Measurements from ENCODE around the gene NXNL1.
"Not testable (repeated sequence)": the region's sequence is repeated elsewhere in the genome, so short reads cannot be mapped to it uniquely, and the experiment has no call there.

Gene NXNL1, protein sequence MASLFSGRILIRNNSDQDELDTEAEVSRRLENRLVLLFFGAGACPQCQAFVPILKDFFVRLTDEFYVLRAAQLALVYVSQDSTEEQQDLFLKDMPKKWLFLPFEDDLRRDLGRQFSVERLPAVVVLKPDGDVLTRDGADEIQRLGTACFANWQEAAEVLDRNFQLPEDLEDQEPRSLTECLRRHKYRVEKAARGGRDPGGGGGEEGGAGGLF

DNA sequence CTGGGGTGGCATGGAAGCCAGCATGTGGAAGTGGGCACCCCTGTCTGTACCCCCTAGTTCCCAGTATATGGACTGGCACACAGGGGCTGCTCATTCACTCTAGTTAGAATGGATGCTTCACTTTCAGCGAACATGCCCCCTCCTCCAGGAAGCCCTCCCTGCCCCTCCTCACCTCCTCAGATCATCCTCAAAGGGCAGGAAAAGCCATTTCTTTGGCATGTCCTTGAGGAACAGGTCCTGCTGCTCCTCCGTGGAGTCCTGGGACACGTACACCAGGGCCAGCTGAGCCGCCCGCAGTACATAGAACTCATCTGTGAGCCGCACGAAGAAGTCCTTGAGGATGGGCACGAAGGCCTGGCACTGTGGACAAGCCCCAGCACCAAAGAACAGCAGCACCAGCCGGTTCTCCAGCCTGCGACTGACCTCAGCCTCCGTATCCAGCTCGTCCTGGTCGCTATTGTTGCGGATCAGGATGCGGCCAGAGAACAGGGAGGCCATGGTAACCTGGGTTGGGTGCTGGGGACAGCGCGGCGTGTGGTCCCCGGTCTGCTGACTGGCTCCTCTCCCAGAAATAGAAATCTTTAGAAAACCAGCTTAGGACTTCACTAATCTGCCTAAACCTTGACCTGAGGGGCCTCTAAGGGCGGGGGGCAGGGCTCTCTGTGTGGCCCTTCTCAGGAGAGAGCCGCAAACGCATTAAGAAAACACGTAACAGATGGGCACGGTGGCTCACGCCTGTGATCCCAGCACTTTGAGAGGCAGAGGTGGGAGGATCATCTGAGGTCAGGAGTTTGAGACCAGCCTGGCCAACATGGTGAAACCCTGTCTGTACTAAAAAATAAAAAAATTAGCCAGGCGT is at the start of gene NXNL1:
NXNL1 (minus strand) TSS at position 555 of the 859 bp plus-strand sequence; CDS start at position 498, 57 bp downstream.
- no peak for DNase-seq (ENCODE audit: low read depth)

DNA sequence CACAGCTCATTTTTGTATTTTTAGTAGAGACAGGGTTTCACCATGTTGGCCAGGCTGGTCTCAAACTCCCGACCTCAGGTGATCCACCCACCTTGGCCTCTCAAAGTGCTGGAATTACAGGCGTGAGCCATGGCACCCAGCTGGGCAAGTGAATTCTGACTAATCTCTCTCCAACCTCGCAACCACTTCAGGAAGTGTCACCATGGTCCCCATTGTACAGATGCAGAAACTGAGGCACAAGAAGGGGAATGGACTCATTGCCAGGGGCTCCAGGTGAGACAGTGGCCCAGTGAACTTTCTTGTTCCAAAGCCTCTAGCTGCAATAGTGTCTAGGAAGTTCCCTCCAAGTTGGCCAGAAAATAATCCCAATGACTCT is 47.8 kb upstream of the NXNL1 start:
- not testable (repeated sequence) for DNase-seq (ENCODE audit: low read depth)

DNA sequence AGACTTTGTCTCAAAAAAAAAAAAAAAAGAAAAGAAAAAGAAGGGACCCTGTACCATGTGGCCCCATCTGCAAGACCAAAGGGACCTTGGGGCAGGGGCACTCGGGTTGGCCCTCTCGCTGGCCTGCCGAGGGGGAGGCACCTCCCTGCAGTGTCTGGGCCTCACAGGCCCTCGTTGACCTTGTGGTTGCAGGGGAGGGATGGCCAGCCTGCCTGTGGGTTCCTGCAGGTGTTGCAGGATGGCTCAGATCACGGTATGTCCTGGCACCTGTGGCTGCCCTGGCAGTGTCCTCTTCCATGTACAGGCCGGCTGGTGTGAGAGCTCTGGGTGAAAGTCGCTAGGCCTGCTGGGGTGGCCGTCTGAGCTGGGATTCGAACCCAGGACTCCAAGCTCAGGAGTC is 46.0 kb upstream of the NXNL1 start:
- DNase-seq (ENCODE audit: low read depth) = no peak

DNA sequence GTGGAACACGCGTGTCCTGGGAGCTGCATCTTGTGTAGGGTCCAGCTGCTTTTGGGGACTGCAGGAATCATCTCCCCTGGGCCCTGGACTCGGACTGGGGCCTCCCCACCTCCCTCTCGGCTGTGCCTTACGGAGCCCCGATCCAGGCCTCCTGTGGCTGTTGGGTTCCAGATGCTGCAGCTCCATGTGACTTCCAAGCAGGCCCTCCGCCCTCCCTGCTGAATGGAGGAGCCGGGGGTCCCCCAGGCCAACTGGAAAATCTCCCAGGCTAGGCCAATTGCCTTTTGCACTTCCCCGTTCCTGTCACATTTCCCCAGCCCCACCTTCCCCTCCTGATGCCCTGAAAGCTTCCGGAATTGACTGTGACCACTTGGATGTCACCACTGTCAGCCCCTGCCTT is 44.5 kb upstream of the NXNL1 start:
- DNase-seq (ENCODE audit: low read depth) = no peak

DNA sequence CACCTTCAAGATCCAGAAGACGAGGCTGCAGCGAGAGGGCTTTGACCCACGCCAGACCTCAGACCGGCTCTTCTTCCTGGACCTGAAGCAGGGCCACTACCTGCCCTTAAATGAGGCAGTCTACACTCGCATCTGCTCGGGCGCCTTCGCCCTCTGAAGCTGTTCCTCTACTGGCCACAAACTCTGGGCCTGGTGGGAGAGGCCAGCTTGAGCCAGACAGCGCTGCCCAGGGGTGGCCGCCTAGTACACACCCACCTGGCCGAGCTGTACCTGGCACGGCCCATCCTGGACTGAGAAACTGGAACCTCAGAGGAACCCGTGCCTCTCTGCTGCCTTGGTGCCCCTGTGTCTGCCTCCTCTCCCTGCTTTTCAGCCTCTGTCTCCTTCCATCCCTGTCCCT is 43.7 kb upstream of the NXNL1 start:
- no peak for DNase-seq (ENCODE audit: low read depth)

DNA sequence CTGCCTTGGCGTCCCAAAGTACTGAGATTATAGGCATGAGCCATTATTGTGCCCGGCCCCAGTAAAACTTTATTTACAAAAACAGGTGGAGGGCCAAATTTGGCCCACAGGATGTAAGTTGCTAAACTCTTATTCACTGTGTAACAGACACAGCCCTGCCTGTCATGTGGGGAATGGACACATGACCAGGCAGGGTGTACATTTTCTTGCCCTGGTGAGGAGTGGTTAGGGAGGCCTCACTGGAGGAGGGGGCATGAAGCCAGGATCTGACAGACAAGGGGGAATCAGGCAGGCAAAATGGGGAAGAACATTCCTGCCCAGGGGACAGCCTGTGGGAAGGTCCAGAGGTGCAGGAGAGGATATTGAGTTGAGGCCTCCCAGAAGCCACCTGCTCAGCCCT is 43.3 kb upstream of the NXNL1 start:
- no peak for DNase-seq (ENCODE audit: low read depth)

DNA sequence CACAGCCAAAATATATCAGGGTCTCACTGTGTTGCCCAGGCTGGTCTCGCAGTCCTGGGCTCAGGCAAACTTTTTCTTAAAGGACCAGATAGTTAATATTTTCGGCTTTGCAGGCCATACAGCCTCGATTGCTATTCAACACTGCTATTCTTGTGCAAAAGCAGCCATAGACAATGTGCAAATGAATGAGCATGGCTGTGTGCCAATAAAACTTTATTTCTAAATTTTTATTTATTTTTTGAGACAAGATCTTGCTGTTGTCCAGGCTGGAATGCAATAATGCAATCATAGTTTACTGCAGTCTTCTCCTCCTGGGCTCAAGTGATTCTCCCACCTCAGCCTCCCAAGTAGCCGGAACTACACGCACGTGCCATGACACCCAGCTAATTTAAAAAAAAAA is 42.5 kb upstream of the NXNL1 start:
- DNase-seq (ENCODE audit: low read depth) = no peak

DNA sequence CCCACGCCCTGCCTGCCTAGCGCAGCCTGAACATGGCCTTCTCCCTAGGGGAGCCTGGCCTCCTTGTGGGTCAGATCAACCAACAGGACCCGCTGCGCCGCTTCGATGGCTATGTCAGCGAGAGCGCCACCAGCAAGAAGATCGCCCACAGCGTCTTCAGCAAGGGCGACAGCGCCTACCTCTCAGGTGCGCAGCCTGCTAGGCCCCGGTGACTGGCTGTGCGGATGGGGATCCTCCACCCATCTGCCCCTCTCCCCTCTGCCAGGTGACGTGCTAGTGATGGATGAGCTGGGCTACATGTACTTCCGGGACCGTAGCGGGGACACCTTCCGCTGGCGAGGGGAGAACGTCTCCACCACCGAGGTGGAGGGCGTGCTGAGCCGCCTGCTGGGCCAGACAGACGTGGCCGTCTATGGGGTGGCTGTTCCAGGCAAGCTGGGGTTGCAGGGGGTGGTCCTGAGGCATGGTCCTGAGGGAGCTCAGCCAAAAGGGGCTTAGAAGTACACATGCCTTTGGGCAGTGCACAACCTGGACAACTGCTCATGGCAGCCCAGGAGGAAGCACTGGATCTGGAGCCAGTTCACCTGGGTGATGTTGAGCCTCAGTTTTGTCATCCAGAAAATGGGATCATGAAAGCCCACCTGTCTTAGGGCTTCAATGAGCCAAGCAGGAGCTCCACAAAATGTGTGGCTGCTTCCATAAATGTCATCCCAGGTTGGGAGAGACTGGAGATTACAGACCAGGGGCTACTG is 39.9 kb upstream of the NXNL1 start:
- DNase-seq (ENCODE audit: low read depth) = no peak

DNA sequence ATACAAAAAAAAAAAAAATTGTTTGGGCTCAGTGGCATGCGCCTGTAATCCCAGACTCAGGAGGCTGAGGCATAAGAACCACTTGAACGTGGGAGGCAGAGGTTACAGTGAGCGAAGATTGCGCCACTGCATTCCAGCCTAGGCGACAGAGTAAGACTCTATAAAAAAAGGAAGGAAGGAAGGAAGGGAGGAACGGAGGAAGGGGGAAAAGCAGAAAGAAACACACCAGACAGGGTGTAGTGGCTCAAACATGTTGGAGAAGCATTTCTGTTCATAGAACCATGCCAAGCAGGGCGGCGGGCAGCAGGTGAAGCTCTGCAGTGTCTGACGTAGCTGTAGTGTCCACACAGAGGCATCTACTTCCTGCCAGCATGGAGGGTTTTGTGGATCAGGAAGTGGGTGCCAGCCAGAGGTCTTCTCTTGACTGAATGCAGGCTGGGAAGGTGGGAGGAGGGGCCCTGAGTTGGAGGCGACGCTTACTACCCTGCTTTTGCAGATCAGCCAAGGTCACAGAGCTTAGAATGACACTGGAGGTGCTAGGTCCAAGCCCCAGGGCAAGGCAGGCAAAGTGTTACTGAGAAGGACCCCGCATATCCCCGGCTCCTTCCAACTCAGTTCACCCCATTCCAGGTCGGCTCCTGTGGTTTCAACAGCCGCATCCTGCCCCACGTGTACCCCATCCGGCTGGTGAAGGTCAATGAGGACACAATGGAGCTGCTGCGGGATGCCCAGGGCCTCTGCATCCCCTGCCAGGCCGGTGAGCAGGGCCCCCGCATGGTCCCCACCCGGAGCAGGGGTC is 39.1 kb upstream of the NXNL1 start:
- peak; percentile 86 for DNase-seq (ENCODE audit: low read depth)

DNA sequence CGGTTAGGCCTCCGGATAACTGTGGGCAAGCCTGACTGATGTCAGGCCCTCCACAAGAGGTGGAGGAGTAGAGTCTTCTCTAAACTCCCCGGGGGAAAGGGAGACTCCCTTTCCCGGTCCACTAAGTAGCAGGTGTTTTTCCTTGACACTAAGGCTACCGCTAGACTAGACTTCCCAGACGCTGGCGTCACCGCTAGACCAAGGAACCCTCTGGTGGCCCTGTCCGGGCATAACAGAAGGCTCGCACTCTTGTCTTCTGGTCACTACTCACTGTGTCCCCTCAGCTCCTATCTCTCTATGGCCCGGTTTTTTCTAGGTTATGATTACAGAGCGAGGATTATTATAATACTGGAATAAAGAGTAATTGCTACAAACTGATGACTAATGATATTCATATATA is 38.3 kb upstream of the NXNL1 start:
- DNase-seq (ENCODE audit: low read depth) = not testable (repeated sequence)

DNA sequence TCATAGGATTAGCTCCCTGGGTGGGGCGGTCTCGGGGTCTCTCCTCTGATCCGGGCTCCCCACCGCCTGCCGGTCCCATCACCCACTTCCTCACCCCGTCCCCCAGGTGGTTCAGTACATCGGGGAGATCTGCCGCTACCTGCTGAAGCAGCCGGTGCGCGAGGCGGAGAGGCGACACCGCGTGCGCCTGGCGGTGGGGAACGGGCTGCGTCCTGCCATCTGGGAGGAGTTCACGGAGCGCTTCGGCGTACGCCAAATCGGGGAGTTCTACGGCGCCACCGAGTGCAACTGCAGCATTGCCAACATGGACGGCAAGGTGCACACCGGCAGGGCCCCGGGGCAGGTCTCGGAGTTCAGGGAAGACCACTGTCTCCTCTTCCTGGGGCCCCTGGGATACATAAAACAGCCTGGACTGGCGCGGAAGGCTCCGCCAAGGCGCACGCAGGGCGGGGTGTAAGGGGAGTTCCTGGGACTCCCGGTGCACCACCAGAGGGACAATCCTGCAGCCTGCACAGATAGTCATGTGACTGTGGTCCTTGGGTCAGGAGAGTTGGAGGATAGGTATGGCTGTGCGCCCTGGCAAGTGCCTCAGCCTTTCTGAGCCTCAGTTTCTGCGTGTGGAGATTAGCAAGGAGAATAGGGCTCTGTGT is 36.5 kb upstream of the NXNL1 start:
- DNase-seq (ENCODE audit: low read depth) = no peak

DNA sequence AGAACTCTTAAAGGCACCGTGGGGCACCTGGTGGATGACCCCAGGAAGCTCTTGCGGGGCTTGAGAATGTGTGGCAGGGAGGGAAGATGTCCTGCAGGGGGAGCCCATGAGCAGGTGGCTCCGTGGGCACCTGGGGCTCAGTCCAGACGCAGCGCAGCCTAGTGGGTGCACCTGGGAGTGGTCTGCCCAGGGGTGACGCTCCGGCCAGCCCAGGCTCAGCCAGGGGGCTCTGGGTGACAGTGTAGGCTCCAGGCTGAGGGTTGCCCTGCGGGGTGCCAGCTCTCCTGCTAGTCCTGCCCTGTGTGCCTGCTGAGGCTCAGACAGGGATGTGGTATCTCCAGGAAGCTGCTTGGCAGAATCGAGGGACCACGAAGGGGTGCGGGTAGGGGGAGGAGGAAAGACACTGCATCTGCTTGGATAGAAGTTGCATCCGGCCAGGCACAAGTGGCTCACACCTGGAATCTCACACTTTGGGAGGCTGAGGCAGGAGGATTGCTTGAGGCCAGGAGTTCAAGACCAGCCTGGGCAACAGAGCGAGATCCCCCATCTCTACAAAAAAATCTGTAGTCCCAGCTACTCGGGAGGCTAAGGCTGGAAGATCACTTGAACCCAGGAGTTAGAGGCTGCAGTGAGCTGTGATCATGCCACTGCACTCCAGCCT is 35.7 kb upstream of the NXNL1 start:
- DNase-seq (ENCODE audit: low read depth) = peak; percentile 66

DNA sequence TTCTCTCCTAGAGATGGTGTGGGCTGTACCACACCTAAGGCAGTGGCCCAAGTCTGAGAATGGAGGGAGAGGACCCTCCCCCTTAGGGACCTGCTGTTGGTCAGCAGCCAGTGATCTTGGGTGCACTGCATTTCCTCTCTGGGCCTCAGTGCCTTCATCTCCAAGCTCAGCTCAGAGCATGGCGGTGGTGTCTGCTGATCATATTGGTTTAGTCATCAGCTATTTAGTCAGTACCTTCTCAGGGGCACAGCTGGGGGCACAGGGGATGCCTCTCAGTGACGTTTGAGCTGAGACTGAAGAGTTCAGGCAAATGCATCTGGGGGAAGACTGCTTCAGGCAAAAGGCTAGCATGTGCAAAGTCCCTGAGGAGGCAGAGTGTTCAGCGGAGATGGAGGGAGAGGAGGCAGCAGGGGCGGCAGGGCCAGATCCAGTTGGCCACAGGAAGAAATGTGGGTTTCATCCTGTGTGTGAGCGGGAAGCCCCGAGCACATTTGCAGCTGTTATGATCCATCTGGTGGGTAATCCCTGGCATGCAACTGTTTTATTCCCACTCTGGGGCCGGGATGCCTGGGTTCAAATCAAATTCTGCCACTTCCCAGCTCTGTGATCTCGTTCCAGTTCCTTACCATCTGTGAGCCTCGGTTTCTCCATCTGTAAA is 35.0 kb upstream of the NXNL1 start:
- no peak for DNase-seq (ENCODE audit: low read depth)

DNA sequence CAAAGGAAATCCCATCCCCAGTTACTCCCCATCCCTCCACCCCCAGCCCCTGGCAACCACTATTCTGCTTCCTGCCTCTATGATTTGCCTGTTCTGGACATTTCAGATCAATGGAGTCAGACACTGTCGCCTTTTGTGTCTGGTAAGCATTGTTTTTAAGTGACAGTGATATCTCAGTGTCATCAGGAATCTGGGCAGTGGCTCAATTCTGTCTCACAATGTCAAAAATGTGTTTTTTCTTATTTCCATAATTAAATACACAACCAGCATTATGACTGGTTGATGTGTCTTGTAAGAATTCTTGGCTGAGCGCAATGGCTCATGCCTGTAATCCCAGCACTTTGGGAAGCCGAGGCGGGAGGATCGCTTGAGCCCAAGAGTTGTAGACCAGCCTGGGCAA is 30.6 kb upstream of the NXNL1 start:
- DNase-seq (ENCODE audit: low read depth) = peak; percentile 54

DNA sequence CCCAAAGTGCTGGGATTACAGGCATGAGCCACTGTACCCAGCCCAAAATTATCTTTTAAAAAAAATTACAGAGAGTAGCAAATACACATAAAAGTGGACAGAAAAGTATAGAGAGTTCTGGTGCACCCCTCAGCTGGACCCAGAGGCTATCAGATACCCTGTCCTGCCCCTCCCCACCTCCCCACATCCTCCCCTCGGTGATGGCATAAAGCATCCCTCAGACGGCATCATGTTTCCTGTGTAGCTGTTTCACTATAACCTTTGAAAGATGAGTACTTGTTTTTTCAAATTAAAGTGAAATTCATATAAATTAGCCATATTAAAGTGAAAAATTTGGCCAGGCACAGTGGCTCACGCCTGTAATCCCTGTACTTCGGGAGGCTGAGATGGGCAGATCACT is 29.7 kb upstream of the NXNL1 start:
- DNase-seq (ENCODE audit: low read depth) = no peak

DNA sequence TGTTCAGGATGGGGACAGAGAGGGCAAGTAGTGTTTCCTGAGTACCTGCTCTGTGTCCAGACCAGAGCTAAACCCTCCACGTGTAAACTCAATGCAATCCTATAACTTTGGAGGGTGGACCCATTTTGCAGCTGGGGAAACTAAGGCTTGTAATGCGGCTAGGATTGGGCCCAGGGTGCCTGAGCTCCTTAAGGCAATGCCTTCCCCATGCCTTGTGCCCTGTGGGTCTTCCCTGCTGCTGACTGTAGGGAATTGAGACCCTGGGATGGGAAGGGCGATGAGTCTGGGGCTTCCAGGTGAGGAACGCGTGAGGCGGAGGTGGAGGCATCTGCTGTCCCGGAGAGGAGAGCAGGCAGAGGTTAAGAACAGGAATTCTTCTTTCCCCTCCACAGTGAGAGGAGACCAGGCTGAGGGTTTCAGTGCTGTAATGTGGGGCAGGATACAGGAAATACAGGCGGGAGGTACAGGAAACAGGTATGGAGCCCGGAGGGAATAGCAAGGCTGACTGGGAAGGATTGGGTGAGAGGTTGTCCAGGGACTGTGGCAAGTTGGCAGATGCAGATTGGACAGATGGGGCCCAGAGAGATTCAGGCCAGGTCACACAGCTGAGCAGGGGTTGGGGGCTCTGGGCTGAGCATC is 28.8 kb upstream of the NXNL1 start:
- no peak for DNase-seq (ENCODE audit: low read depth)

DNA sequence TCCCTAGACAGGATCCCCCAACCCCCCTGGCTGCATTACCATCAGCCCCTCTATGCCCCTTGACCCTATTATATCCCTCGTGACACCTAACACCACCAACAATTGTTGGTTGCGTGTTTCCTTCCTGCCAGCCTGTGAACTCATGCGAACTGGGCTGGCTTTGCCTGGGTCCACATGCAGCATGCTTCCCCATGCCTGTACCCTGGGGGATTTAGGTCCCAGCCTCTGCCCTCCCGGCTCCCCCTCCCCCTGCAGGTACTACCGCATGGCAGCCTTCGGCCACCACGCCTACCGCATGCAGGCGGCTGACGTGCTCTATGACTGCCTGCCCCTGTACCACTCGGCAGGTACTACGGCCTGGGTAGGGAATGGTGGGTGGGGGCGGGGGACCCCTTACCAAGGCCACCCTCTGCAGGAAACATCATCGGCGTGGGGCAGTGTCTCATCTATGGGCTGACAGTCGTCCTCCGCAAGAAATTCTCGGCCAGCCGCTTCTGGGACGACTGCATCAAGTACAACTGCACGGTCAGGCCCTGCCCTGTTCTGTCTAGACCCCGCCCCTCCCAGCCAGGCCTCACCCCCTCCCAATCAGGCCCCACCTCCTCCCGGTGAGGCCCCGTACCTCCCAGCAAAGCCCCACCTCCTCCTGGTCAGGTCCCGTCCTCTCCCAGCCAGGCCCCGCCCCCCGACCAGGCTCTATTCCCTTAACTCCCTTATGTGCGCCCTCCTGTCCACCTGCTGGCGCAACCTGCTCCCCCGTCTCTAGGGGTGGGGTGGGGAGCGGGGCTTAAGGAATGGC is 28.1 kb upstream of the NXNL1 start:
- peak; percentile 46 for DNase-seq (ENCODE audit: low read depth)

DNA sequence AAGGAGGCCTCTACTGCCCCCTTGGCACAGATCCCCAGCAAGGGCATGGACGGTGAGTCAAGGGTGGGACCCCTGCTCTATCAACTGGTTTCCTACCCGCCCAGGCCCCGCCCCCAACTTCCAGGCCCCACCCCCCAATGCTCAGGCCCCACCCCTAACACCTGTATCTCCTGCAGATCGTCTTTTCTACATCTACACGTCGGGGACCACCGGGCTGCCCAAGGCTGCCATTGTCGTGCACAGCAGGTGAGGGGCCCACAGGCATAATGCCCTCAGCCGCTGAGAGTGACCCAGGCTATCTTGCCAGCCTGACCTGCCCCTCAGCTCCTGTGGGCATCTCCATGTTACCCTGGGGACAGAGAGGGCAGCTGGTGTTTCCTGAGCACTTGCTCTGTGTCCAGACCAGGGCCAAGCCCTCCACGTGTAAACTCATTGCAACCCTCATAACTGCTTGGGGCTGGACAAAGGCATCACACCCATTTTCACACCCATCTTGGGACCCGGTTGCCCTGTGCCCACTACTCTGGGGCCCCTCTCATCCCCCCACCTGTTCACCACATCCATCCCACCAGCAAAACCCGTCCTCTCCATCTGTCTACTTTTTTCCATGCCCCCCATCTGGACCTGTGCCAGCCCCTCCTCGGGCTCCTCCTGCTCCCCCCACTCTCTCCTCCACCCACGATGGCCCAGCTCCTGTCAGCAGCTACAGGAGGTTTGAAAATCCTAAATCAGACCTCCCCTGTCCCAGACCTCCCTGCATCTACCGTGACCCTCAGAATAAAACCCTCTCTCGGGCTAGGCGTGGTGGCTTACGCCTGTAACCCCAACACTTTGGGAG is 26.8 kb upstream of the NXNL1 start:
- no peak for DNase-seq (ENCODE audit: low read depth)
